ENCODE data around the gene SSTR5. TPM values are rescaled to one million over a fixed set of nuclear protein-coding genes. Genes with fewer than 3 reads are reported as not detected.

SSTR5 gene
- total RNA-seq, 5 donors from 2014 or later (not counting 1 experiment from before 2014, with no cell fraction given), result not detected

- Mint-ChIP-seq H3K36me3 (no peaks in the 10 kb centered on the region), H3K4me3 (no peak overlapping the region), H3K27me3 (peaks cover 0 to 2% of the 10 kb centered on the region in 2 donors), H3K4me1 (peaks cover 0 to 3% (median 0%) of the 10 kb centered on the region in 3 donors), H3K9me3 (peaks cover 0 to 5% (median 4%) of the 10 kb centered on the region in 3 donors), H3K27ac (no peak overlapping the region)
- ChIA-PET POLR2A (no interaction called here), CTCF (interaction anchor here (0.6 to 0.7 kb wide), 3 partner anchors 16 to 894 kb away, joined by 3 read pairs; no protein-coding TSS in a partner anchor)
- Histone ChIP-seq H3K36me3 (ENCODE audit: control insufficient read depth in 2 of 2, extremely low read depth in 1 of 2, insufficient read depth in 1 of 2, low read length in 1 of 2) (no peaks in the 10 kb centered on the region), H3K27ac (ENCODE audit: low read length) (no peak overlapping the region), H3K4me1 (ENCODE audit: control insufficient read depth in 1 of 2, extremely low read depth in 1 of 2, insufficient read depth in 2 of 2, low read length in 2 of 2) (peaks cover 0 to 11% of the 10 kb centered on the region in 2 experiments), H3K9me3 (no peaks in the 10 kb centered on the region), H3K4me3 (ENCODE audit: control insufficient read depth in 1 of 2, extremely low read depth in 1 of 2, low read length in 1 of 2) (no peak overlapping the region), H3K27me3 (replicated peaks in 1 of 2; ENCODE audit: control insufficient read depth in 2 of 2, extremely low read depth in 1 of 2, insufficient read depth in 2 of 2, low read length in 1 of 2) (peaks cover 0 to 60% of the 10 kb centered on the region in 2 experiments)
- DNase-seq (peak in 31 of 35 experiments; percentile 17 to 71 (median 51)), ATAC-seq (replicated peaks in 1 of 4) (peak; percentile 61 to 82 (median 74))
- WGBS (ENCODE audit: insufficient coverage), result 19% methylated on average over 30 of the region's 33 CpGs
Measured at GRCh38 chr16:1057252-1057932, 15.2 kb upstream of the SSTR5 start.

DNA sequence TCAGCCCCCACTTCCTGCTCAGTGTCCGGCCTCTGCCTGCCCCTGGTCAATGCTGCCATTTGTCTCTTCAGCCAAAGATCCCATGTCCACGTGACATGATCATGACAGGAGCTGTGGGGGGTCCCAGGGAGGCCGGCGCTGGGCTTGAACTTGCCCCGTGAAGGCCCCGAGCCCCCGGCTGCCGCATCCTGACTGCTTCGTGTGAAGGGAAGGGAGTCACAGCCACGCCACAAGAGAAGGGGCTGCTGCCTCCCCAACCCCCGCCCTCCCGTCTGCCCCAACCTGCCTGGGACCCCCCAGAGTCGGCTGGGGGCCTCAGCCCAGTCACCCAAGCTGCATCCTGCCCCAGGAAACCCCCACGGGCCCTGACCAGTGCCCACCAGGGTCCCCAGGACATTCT lies 14.3 kb upstream of the SSTR5 start:
- no peak overlapping the region for H3K27ac Mint-ChIP-seq
- peaks cover 0 to 4% of the 10 kb centered on the region in 2 donors for H3K27me3 Mint-ChIP-seq
- peaks cover 0 to 3% (median 0%) of the 10 kb centered on the region in 3 donors for H3K4me1 Mint-ChIP-seq
- peaks cover 0 to 5% (median 4%) of the 10 kb centered on the region in 3 donors for H3K9me3 Mint-ChIP-seq
- no peaks in the 10 kb centered on the region for H3K36me3 Mint-ChIP-seq
- Histone ChIP-seq H3K4me1 (ENCODE audit: control insufficient read depth in 1 of 2, extremely low read depth in 1 of 2, insufficient read depth in 2 of 2, low read length in 2 of 2) (peaks cover 0 to 11% of the 10 kb centered on the region in 2 experiments), H3K27me3 (replicated peaks in 1 of 2; ENCODE audit: control insufficient read depth in 2 of 2, extremely low read depth in 1 of 2, insufficient read depth in 2 of 2, low read length in 1 of 2) (peaks cover 0 to 61% of the 10 kb centered on the region in 2 experiments), H3K9me3 (no peaks in the 10 kb centered on the region), H3K4me3 (ENCODE audit: control insufficient read depth in 1 of 2, extremely low read depth in 1 of 2, low read length in 1 of 2) (no peak overlapping the region), H3K36me3 (ENCODE audit: control insufficient read depth in 2 of 2, extremely low read depth in 1 of 2, insufficient read depth in 1 of 2, low read length in 1 of 2) (no peaks in the 10 kb centered on the region), H3K27ac (ENCODE audit: low read length) (no peak overlapping the region)
- WGBS (ENCODE audit: insufficient coverage), result 55% methylated on average over 9 of the region's 14 CpGs
- ChIA-PET CTCF (interaction anchor here in 1 of 2 donors (0.6 kb wide), 1 partner anchor 41 kb away, joined by 4 read pairs; no protein-coding TSS in a partner anchor), POLR2A (no interaction called here)
- H3K4me3 Mint-ChIP-seq, result no peak overlapping the region
- DNase-seq (no peak), ATAC-seq (replicated peaks in 1 of 4) (no peak)

DNA sequence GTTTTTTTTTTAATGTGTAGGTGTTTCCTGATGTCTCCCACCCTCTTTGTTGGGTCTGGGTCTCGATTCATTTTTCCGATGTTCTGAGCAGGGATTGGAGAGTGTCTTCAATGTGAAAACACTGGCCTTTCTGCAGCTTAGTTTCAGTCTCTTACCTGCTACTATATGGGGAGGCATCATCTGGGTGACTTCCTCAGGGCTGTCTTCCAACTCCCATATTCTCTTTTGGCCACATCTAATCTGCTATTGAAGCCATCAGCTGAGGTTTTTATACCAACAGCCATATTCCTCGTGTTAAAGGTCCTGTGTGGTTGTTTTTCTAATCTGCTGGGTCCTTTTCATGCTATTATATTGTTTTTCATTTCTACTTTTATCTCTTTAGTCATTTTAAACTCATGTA lies 13.2 kb upstream of the SSTR5 start:
- ATAC-seq (replicated peaks in 1 of 4), result no peak
- Histone ChIP-seq H3K4me3 (ENCODE audit: control insufficient read depth in 1 of 2, extremely low read depth in 1 of 2, low read length in 1 of 2) (no peak overlapping the region), H3K27ac (ENCODE audit: low read length) (no peak overlapping the region), H3K4me1 (ENCODE audit: control insufficient read depth in 1 of 2, extremely low read depth in 1 of 2, insufficient read depth in 2 of 2, low read length in 2 of 2) (peaks cover 0 to 11% of the 10 kb centered on the region in 2 experiments), H3K9me3 (no peaks in the 10 kb centered on the region), H3K27me3 (replicated peaks in 1 of 2; ENCODE audit: control insufficient read depth in 2 of 2, extremely low read depth in 1 of 2, insufficient read depth in 2 of 2, low read length in 1 of 2) (peaks cover 0 to 61% of the 10 kb centered on the region in 2 experiments), H3K36me3 (ENCODE audit: control insufficient read depth in 2 of 2, extremely low read depth in 1 of 2, insufficient read depth in 1 of 2, low read length in 1 of 2) (no peaks in the 10 kb centered on the region)
- ChIA-PET CTCF (interaction anchor here in 1 of 2 donors (0.6 kb wide), 1 partner anchor 688 kb away, joined by 7 read pairs; no protein-coding TSS in a partner anchor), POLR2A (no interaction called here)
- Mint-ChIP-seq H3K4me1 (peaks cover 0 to 3% (median 0%) of the 10 kb centered on the region in 3 donors), H3K4me3 (no peak overlapping the region), H3K27ac (no peak overlapping the region), H3K9me3 (peaks cover 0 to 5% (median 4%) of the 10 kb centered on the region in 3 donors), H3K27me3 (peaks cover 0 to 10% of the 10 kb centered on the region in 2 donors), H3K36me3 (no peaks in the 10 kb centered on the region)
- WGBS (ENCODE audit: insufficient coverage), result no CpG with 5 or more reads among the region's 3 CpGs
- no peak for DNase-seq

DNA sequence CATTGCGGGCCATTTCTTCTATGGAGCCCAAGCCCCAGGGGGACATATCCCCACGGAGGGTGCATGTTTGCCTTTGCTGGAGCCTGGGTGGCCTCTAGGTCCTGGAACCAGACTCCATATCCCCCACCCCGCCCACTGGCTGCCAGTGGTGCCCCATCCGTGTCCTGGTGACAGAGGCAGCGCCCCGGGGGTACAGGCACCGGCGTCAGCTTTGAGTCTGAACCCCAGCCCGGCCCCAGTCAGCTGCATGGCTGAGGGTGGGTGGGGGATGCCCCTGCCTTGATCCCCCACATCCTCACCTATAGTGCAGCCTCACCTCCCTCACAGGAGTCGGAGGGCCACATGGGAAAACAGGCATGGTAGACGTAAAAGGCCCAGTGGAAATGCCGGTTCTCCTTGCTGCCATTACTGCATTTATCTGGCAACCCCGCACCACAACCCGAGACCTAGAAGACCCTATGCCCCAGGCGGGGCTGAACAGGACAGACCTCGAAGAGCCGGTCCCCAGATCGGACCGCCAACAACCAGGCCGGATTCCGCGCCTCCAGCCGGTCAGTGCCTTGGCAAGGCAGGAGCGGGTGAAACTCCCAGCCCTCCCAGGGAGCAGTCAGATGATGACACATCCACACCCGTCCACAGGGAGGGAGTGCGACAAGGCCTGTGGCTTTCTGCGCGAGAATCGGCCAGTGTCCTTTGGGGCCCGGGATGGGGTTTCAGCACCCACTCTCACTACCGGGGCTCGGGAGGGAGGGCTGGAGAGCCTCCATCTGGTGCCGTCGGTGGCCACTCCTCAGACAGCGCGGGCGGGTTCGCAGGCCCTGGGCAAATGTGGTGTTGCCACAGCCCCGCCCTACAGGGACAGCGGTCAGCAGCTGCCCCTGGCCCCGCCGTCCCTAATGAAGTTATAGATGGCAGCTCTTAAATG lies 11.9 kb upstream of the SSTR5 start:
- ATAC-seq (replicated peaks in 1 of 4) (no peak), DNase-seq (no peak)
- Histone ChIP-seq H3K36me3 (ENCODE audit: control insufficient read depth in 2 of 2, extremely low read depth in 1 of 2, insufficient read depth in 1 of 2, low read length in 1 of 2) (no peaks in the 10 kb centered on the region), H3K27ac (ENCODE audit: low read length) (no peak overlapping the region), H3K4me1 (ENCODE audit: control insufficient read depth in 1 of 2, extremely low read depth in 1 of 2, insufficient read depth in 2 of 2, low read length in 2 of 2) (peaks cover 0 to 7% of the 10 kb centered on the region in 2 experiments), H3K4me3 (ENCODE audit: control insufficient read depth in 1 of 2, extremely low read depth in 1 of 2, low read length in 1 of 2) (no peak overlapping the region), H3K9me3 (no peaks in the 10 kb centered on the region), H3K27me3 (replicated peaks in 1 of 2; ENCODE audit: control insufficient read depth in 2 of 2, extremely low read depth in 1 of 2, insufficient read depth in 2 of 2, low read length in 1 of 2) (peaks cover 0 to 62% of the 10 kb centered on the region in 2 experiments)
- peaks cover 0 to 5% (median 4%) of the 10 kb centered on the region in 3 donors for H3K9me3 Mint-ChIP-seq
- H3K4me1 Mint-ChIP-seq, result peaks cover 0 to 3% (median 0%) of the 10 kb centered on the region in 3 donors
- H3K4me3 Mint-ChIP-seq, result no peak overlapping the region
- H3K27ac Mint-ChIP-seq, result no peak overlapping the region
- ChIA-PET CTCF (no interaction called here), POLR2A (no interaction called here)
- no peaks in the 10 kb centered on the region for H3K36me3 Mint-ChIP-seq
- peaks cover 6 to 22% of the 10 kb centered on the region in 2 donors for H3K27me3 Mint-ChIP-seq
- 86% methylated on average over 29 of the region's 42 CpGs for WGBS (ENCODE audit: insufficient coverage)

GRCh38 chr16:1061769-1062505 lies 10.6 kb upstream of the SSTR5 start:
- ChIA-PET POLR2A (no interaction called here), CTCF (no interaction called here)
- peaks cover 0 to 66% of the 10 kb centered on the region in 2 experiments for H3K27me3 ChIP-seq (replicated peaks in 1 of 2; ENCODE audit: control insufficient read depth in 2 of 2, extremely low read depth in 1 of 2, insufficient read depth in 2 of 2, low read length in 1 of 2)
- H3K4me3 ChIP-seq (ENCODE audit: control insufficient read depth in 1 of 2, extremely low read depth in 1 of 2, low read length in 1 of 2), result no peak overlapping the region
- DNase-seq (no peak), ATAC-seq (replicated peaks in 1 of 4) (no peak)
- WGBS (ENCODE audit: insufficient coverage), result 89% methylated on average over 33 of the region's 43 CpGs
- no peak overlapping the region for H3K4me3 Mint-ChIP-seq
- no peaks in the 10 kb centered on the region for H3K36me3 ChIP-seq (ENCODE audit: control insufficient read depth in 2 of 2, extremely low read depth in 1 of 2, insufficient read depth in 1 of 2, low read length in 1 of 2)
- peaks cover 0 to 5% (median 4%) of the 10 kb centered on the region in 3 donors for H3K9me3 Mint-ChIP-seq
- peaks cover 10 to 31% of the 10 kb centered on the region in 2 donors for H3K27me3 Mint-ChIP-seq
- H3K36me3 Mint-ChIP-seq, result no peaks in the 10 kb centered on the region
- peaks cover 0 to 3% (median 0%) of the 10 kb centered on the region in 3 donors for H3K4me1 Mint-ChIP-seq
- no peak overlapping the region for H3K27ac Mint-ChIP-seq
- H3K27ac ChIP-seq (ENCODE audit: low read length), result no peak overlapping the region
- no peaks in the 10 kb centered on the region for H3K9me3 ChIP-seq
- H3K4me1 ChIP-seq (ENCODE audit: control insufficient read depth in 1 of 2, extremely low read depth in 1 of 2, insufficient read depth in 2 of 2, low read length in 2 of 2), result peaks cover 0 to 7% of the 10 kb centered on the region in 2 experiments

DNA sequence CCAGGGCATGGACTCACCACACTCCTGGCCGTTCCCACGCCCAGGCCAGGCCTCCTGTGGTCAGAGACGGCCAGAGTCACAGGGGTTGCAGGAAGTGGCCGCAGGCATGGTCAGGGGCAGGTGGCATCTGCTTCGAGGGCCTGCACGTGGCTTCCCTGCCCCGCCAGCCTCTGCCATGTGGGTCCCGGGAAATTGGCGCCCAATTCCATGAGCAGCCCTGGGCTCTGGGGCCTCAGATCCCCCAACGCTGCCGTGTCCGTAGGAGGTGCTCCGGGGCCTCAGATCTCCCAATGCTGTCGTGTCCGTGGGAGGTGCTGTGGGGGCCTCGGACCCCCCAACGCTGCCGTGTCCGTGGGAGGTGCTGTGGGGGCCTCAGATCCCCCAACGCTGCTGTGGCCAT lies 9.7 kb upstream of the SSTR5 start:
- no peak for DNase-seq
- no peak overlapping the region for H3K4me3 Mint-ChIP-seq
- 68% methylated on average over 19 of the region's 20 CpGs for WGBS (ENCODE audit: insufficient coverage)
- H3K27ac Mint-ChIP-seq, result no peak overlapping the region
- H3K36me3 Mint-ChIP-seq, result no peaks in the 10 kb centered on the region
- ATAC-seq (replicated peaks in 1 of 4), result no peak
- POLR2A ChIA-PET, result no interaction called here
- no peaks in the 10 kb centered on the region for H3K36me3 ChIP-seq (ENCODE audit: control insufficient read depth in 2 of 2, extremely low read depth in 1 of 2, insufficient read depth in 1 of 2, low read length in 1 of 2)
- H3K27me3 Mint-ChIP-seq, result peaks cover 17 to 41% of the 10 kb centered on the region in 2 donors
- no peaks in the 10 kb centered on the region for H3K9me3 ChIP-seq
- CTCF ChIA-PET, result no interaction called here
- H3K27ac ChIP-seq (ENCODE audit: low read length), result no peak overlapping the region
- H3K4me1 ChIP-seq (ENCODE audit: control insufficient read depth in 1 of 2, extremely low read depth in 1 of 2, insufficient read depth in 2 of 2, low read length in 2 of 2), result peaks cover 0 to 3% of the 10 kb centered on the region in 2 experiments
- H3K4me3 ChIP-seq (ENCODE audit: control insufficient read depth in 1 of 2, extremely low read depth in 1 of 2, low read length in 1 of 2), result no peak overlapping the region
- H3K4me1 Mint-ChIP-seq, result peaks cover 0 to 7% (median 5%) of the 10 kb centered on the region in 3 donors
- peaks cover 0 to 66% of the 10 kb centered on the region in 2 experiments for H3K27me3 ChIP-seq (replicated peaks in 1 of 2; ENCODE audit: control insufficient read depth in 2 of 2, extremely low read depth in 1 of 2, insufficient read depth in 2 of 2, low read length in 1 of 2)
- peaks cover 0 to 5% (median 4%) of the 10 kb centered on the region in 3 donors for H3K9me3 Mint-ChIP-seq
